ENCODE results near the gene TEX14. TPM values are rescaled to one million over a fixed set of nuclear protein-coding genes. Genes with fewer than 3 reads are reported as not detected.
A peak's percentile ranks its signal among the peaks of the same experiment; 100 is the strongest.

TEX14 gene
- total RNA-seq, 1 experiment from 2014 or later, result not detected

GRCh38 chr17:58632324-58633314, 59.2 kb downstream of the TEX14 start:
- H3K4me1 ChIP-seq (ENCODE audit: low read length), result peaks cover 18% of the 10 kb centered on the region
- no peaks in the 10 kb centered on the region for H3K36me3 ChIP-seq (ENCODE audit: insufficient read depth, low read length)
- no peaks in the 10 kb centered on the region for H3K9me3 ChIP-seq (ENCODE audit: low read length)

DNA sequence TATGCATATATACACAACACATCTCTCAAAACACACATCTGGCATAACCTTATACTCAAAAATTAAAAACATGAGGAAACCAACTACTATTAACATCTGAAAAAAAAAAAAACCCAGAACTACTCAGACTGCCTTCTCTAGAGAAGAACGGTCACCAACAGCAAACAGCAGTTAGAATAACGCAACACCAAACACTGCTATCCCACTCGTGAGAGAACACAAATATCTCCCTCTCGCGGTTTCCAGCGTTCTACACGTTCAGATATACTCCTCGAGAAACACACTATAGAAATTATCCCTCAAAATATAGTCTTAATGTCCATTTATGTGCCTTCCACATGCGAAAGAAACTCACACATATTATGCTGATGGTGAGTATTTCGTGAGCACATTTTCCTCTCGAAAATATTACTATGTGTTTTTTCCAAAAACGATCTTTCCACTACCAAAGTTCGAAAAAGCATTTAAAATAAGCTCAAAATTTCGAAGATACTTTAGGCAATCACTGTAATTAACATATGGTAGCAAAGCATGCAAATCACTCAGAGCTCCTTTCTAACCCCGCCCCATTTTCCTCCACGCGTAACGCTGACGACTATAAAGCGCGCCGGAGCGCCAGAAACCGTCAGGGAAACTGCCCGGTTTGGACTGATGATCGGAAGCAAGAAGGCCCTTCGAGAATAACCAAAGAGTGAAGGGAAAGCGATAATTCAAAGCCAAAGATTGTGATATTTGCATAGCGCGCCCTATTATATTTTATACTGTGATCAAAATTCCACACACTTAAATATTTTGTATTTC, 60.1 kb downstream of the TEX14 start:
- H3K27me3 ChIP-seq (ENCODE audit: low read length), result no peaks in the 10 kb centered on the region
- peaks cover 18% of the 10 kb centered on the region for H3K4me1 ChIP-seq (ENCODE audit: low read length)
- H3K27ac ChIP-seq (ENCODE audit: low read length), result peak overlapping the region; percentile 74
- peak overlapping the region; percentile 76 for H3K4me2 ChIP-seq (ENCODE audit: low read depth, low read length, poor library complexity, severe bottlenecking)
- peak overlapping the region; percentile 69 for H3K9ac ChIP-seq (ENCODE audit: low read length)
- H3K79me2 ChIP-seq (ENCODE audit: low read length), result no peaks in the 10 kb centered on the region
- H3K9me2 ChIP-seq (replicated peaks; ENCODE audit: insufficient read depth, low read length), result no peaks in the 10 kb centered on the region
- H4K20me1 ChIP-seq (ENCODE audit: insufficient read depth, low read depth, low read length), result no peaks in the 10 kb centered on the region
- peak; percentile 98 for DNase-seq
- peak overlapping the region; percentile 56; the same call in 1 of the 2 replicates for H2AFZ ChIP-seq (ENCODE audit: low read length)
- no peaks in the 10 kb centered on the region for H3K9me3 ChIP-seq (ENCODE audit: low read length)
- peak overlapping the region; percentile 62 for H3K4me3 ChIP-seq (ENCODE audit: low read length)
- H3K36me3 ChIP-seq (ENCODE audit: insufficient read depth, low read length), result no peaks in the 10 kb centered on the region

More at GRCh38 chr17:58632324-58633314, 59.2 kb downstream of the TEX14 start:
- peak overlapping the region; percentile 74 for H3K27ac ChIP-seq (ENCODE audit: low read length)
- H3K9me2 ChIP-seq (replicated peaks; ENCODE audit: insufficient read depth, low read length), result no peaks in the 10 kb centered on the region
- H3K4me2 ChIP-seq (ENCODE audit: low read depth, low read length, poor library complexity, severe bottlenecking), result peak overlapping the region; percentile 76
- H3K27me3 ChIP-seq (ENCODE audit: low read length), result no peaks in the 10 kb centered on the region
- H3K79me2 ChIP-seq (ENCODE audit: low read length), result no peaks in the 10 kb centered on the region
- peak overlapping the region; percentile 62 for H3K4me3 ChIP-seq (ENCODE audit: low read length)
- no peak for DNase-seq
- H3K9ac ChIP-seq (ENCODE audit: low read length), result peak overlapping the region; percentile 69
- H4K20me1 ChIP-seq (ENCODE audit: insufficient read depth, low read depth, low read length), result no peaks in the 10 kb centered on the region
- peak overlapping the region; percentile 56; the same call in 1 of the 2 replicates for H2AFZ ChIP-seq (ENCODE audit: low read length)

GRCh38 chr17:58630883-58631522, 60.8 kb downstream of the TEX14 start:
- H3K79me2 ChIP-seq (ENCODE audit: low read length), result no peaks in the 10 kb centered on the region
- peak overlapping the region; percentile 76 for H3K4me2 ChIP-seq (ENCODE audit: low read depth, low read length, poor library complexity, severe bottlenecking)
- no peaks in the 10 kb centered on the region for H3K9me3 ChIP-seq (ENCODE audit: low read length)
- no peaks in the 10 kb centered on the region for H4K20me1 ChIP-seq (ENCODE audit: insufficient read depth, low read depth, low read length)
- no peaks in the 10 kb centered on the region for H3K36me3 ChIP-seq (ENCODE audit: insufficient read depth, low read length)
- H3K9me2 ChIP-seq (replicated peaks; ENCODE audit: insufficient read depth, low read length), result no peaks in the 10 kb centered on the region
- no peak for DNase-seq
- H3K4me3 ChIP-seq (ENCODE audit: low read length), result no peak overlapping the region; the same call in 1 of the 2 replicates
- peak overlapping the region; percentile 74; the same call in 1 of the 2 replicates for H3K27ac ChIP-seq (ENCODE audit: low read length)
- no peaks in the 10 kb centered on the region for H3K27me3 ChIP-seq (ENCODE audit: low read length)
- peaks cover 18% of the 10 kb centered on the region for H3K4me1 ChIP-seq (ENCODE audit: low read length)
- H3K9ac ChIP-seq (ENCODE audit: low read length), result peak overlapping the region; percentile 69
- H2AFZ ChIP-seq (ENCODE audit: low read length), result 0 out of 2 replicates have a peak overlapping the region, but pooled peaks have one; percentile 19

DNA sequence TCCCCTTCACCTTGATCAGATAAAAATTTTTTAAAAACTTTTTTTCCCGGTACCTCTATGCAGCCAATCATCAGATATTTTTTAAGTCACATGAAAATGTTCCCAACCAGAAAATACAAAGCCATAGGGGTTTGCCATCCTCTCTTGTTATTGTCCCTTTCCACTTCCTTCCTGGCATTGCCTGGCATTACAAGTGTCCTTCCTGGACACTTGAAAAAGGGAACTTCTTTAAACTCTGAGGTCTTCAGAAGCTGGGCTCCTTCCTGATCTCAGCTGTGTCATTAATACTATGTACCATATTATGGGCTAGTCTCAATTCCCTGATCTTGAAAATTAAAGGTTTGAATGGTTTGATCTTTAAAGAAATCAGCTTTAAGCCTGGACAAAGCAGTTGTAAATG, 64.9 kb downstream of the TEX14 start:
- H3K9me2 ChIP-seq (replicated peaks; ENCODE audit: insufficient read depth, low read length), result no peaks in the 10 kb centered on the region

GRCh38 chr17:58624751-58625150, 67.1 kb downstream of the TEX14 start:
- Histone ChIP-seq H3K4me2 (ENCODE audit: low read depth, low read length, poor library complexity, severe bottlenecking) (no peak overlapping the region), H3K79me2 (ENCODE audit: low read length) (no peaks in the 10 kb centered on the region), H3K36me3 (ENCODE audit: insufficient read depth, low read length) (no peaks in the 10 kb centered on the region), H3K4me3 (ENCODE audit: low read length) (no peak overlapping the region), H4K20me1 (ENCODE audit: insufficient read depth, low read depth, low read length) (no peaks in the 10 kb centered on the region), H3K9me2 (replicated peaks; ENCODE audit: insufficient read depth, low read length) (no peaks in the 10 kb centered on the region), H3K27ac (ENCODE audit: low read length) (no peak overlapping the region), H3K4me1 (ENCODE audit: low read length) (no peaks in the 10 kb centered on the region), H3K9me3 (ENCODE audit: low read length) (no peaks in the 10 kb centered on the region), H3K9ac (ENCODE audit: low read length) (no peak overlapping the region), H2AFZ (ENCODE audit: low read length) (no peak overlapping the region), H3K27me3 (ENCODE audit: low read length) (no peaks in the 10 kb centered on the region)
- no peak for DNase-seq

More for the DNA sequence above, 64.9 kb downstream of the TEX14 start:
- Histone ChIP-seq H3K4me1 (ENCODE audit: low read length) (peaks cover 12% of the 10 kb centered on the region), H3K4me2 (ENCODE audit: low read depth, low read length, poor library complexity, severe bottlenecking) (no peak overlapping the region), H3K27me3 (ENCODE audit: low read length) (no peaks in the 10 kb centered on the region), H3K27ac (ENCODE audit: low read length) (no peak overlapping the region), H3K9me3 (ENCODE audit: low read length) (no peaks in the 10 kb centered on the region), H3K79me2 (ENCODE audit: low read length) (no peaks in the 10 kb centered on the region), H4K20me1 (ENCODE audit: insufficient read depth, low read depth, low read length) (no peaks in the 10 kb centered on the region), H2AFZ (ENCODE audit: low read length) (no peak overlapping the region), H3K9ac (ENCODE audit: low read length) (no peak overlapping the region), H3K36me3 (ENCODE audit: insufficient read depth, low read length) (no peaks in the 10 kb centered on the region), H3K4me3 (ENCODE audit: low read length) (no peak overlapping the region)
- DNase-seq, result no peak

DNA sequence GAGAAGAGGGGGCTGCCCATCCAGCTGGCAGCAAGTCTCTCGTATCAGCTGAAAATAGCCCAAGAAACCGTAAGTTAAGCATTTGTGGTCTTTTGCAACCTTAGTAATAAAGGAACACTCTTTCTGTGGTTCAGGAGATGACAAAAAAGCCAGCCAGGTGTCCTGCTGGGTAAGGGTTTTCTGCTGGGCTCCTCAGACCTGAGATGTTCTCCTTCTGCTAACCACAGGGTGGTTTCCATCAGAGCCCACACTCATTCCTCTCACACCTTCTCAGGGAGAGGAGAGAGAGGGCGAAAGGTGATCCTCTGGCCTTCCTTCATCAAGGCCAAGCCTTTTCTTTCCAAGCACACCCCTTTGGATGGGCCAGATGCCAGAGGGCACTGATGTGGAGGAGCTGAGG, 70.7 kb downstream of the TEX14 start:
- H3K4me1 ChIP-seq (ENCODE audit: low read length), result no peaks in the 10 kb centered on the region
- H3K9ac ChIP-seq (ENCODE audit: low read length), result no peak overlapping the region
- H3K36me3 ChIP-seq (ENCODE audit: insufficient read depth, low read length), result no peaks in the 10 kb centered on the region
- no peaks in the 10 kb centered on the region for H3K9me3 ChIP-seq (ENCODE audit: low read length)
- H2AFZ ChIP-seq (ENCODE audit: low read length), result no peak overlapping the region
- DNase-seq, result no peak
- no peak overlapping the region for H3K4me3 ChIP-seq (ENCODE audit: low read length)
- no peaks in the 10 kb centered on the region for H3K79me2 ChIP-seq (ENCODE audit: low read length)
- H3K27me3 ChIP-seq (ENCODE audit: low read length), result no peaks in the 10 kb centered on the region
- no peak overlapping the region for H3K27ac ChIP-seq (ENCODE audit: low read length)
- no peaks in the 10 kb centered on the region for H4K20me1 ChIP-seq (ENCODE audit: insufficient read depth, low read depth, low read length)
- H3K4me2 ChIP-seq (ENCODE audit: low read depth, low read length, poor library complexity, severe bottlenecking), result no peak overlapping the region
- no peaks in the 10 kb centered on the region for H3K9me2 ChIP-seq (replicated peaks; ENCODE audit: insufficient read depth, low read length)

DNA sequence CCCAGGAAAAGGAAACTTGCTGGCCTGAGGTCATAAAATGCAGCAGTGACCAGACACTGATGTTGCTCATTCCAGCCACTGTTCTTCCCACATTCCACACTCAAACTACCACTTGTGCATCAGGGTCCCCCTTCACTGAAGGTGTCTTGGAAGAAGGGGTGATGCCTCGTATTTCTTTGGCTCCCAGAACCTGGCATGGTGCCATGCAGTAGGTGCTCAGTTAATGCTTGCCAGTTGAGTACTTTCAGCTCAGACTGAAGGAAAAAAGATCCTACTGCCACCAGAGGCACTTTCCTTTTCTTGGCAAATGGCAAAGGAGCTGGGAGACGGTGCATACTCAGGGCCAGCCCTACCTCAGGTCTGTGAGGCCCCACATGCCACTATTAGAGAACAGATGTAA, 73.5 kb downstream of the TEX14 start:
- H3K79me2 ChIP-seq (ENCODE audit: low read length), result no peaks in the 10 kb centered on the region
- no peak overlapping the region for H3K27ac ChIP-seq (ENCODE audit: low read length)
- DNase-seq, result no peak
- no peak overlapping the region for H3K4me3 ChIP-seq (ENCODE audit: low read length)
- H3K27me3 ChIP-seq (ENCODE audit: low read length), result no peaks in the 10 kb centered on the region
- H4K20me1 ChIP-seq (ENCODE audit: insufficient read depth, low read depth, low read length), result no peaks in the 10 kb centered on the region
- H2AFZ ChIP-seq (ENCODE audit: low read length), result no peak overlapping the region
- no peaks in the 10 kb centered on the region for H3K9me2 ChIP-seq (replicated peaks; ENCODE audit: insufficient read depth, low read length)
- no peak overlapping the region for H3K4me2 ChIP-seq (ENCODE audit: low read depth, low read length, poor library complexity, severe bottlenecking)
- no peaks in the 10 kb centered on the region for H3K4me1 ChIP-seq (ENCODE audit: low read length)
- H3K36me3 ChIP-seq (ENCODE audit: insufficient read depth, low read length), result no peaks in the 10 kb centered on the region
- H3K9me3 ChIP-seq (ENCODE audit: low read length), result no peaks in the 10 kb centered on the region
- no peak overlapping the region for H3K9ac ChIP-seq (ENCODE audit: low read length)
